GM12892 (cell line): Measurements from ENCODE around the gene NKX1-2.

ENCODE experiments used
- POLR2A ChIP-seq: IDR thresholded peaks from 2 replicates; pipeline ENCODE4 v1.6.1; 2011; ENCODE audit warnings: low read depth, low read length, control low read depth
- POLR2AphosphoS5 ChIP-seq: IDR thresholded peaks from 2 replicates; pipeline ENCODE4 v1.6.1; 2011; ENCODE audit warnings: low read depth, low read length, control low read depth

DNA sequence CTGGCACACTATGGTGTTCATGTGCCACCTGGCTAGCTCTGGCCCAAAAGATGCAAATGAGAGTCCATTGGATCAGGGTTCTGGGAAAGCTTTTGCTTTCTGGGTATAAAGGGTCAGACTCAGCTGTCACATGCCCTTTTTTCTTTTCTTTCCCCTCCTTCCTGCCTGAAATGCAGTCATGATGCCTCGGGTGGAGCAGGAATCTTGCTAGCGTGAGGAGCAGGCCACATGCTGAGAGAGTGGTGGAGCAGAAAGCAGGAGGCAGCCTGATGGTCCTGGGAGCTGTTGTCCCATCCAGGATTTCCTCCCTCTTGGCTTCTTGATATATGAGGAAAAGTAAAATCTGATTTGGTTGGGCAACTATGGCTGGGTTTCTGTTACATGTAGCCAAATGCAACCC lies 9.1 kb upstream of the NKX1-2 start:
- TF ChIP-seq POLR2A (no peak), POLR2AphosphoS5 (no peak)
